WTC11 (cell line): ENCODE results near the gene RND1.

Experiments used
- ATF1 ChIP-seq: sonication (generic); formaldehyde crosslinking; IDR thresholded peaks from 2 replicates; pipeline ENCODE4 v1.8.1; 2023; ENCODE audit warnings: mild to moderate bottlenecking, moderate library complexity, missing genetic modification reagents
- CTCF ChIP-seq: fragments of 200-600 bp; IDR thresholded peaks from 2 replicates; pipeline ENCODE4 v1.8.0; 2022; ENCODE audit warnings: antibody characterized with exemption
- E2F1 ChIP-seq: sonication (generic); formaldehyde crosslinking; IDR thresholded peaks from 2 replicates; pipeline ENCODE4 v1.8.0; 2022; ENCODE audit warnings: mild to moderate bottlenecking, missing genetic modification reagents
- RELA ChIP-seq: sonication (generic); formaldehyde crosslinking; IDR thresholded peaks from 2 replicates; pipeline ENCODE4 v1.8.1; 2022; ENCODE audit warnings: missing genetic modification reagents, mild to moderate bottlenecking, borderline replicate concordance
- TEAD4 ChIP-seq: sonication (generic); formaldehyde crosslinking; IDR thresholded peaks from 2 replicates; pipeline ENCODE4 v1.8.0; 2022; ENCODE audit warnings: mild to moderate bottlenecking, missing genetic modification reagents
- USF2 ChIP-seq: sonication (generic); formaldehyde crosslinking; IDR thresholded peaks from 2 replicates; pipeline ENCODE4 v1.8.1; 2023; ENCODE audit warnings: mild to moderate bottlenecking, missing genetic modification reagents, moderate library complexity
- ZSCAN18 ChIP-seq: fragments of 250-450 bp; sonication (Bioruptor Pico); IDR thresholded peaks from 2 replicates; pipeline ENCODE4 v2.1.2; 2022; ENCODE audit warnings: mild to moderate bottlenecking, moderate library complexity

- TF ChIP-seq ZSCAN18 (CRISPR knock-in tag) (no peak), ATF1 (no peak), RELA (no peak), CTCF (no peak), USF2 (CRISPR knock-in tag) (no peak), E2F1 (no peak), TEAD4 (CRISPR knock-in tag) (no peak)
These were observed 2.9 kb downstream of the RND1 start for GRCh38 chr12:48862760-48863159.
